Activated CD4-positive, alpha-beta T cell treated with anti-CD3 and anti-CD28 coated beads, Interleukin-2, amount 50 U/mL, for 16 hours (primary cell): ENCODE measurements around the gene BICDL2.

Experiments used
- DNase-seq: peaks from one replicate; pipeline ENCODE4 v3.0.0-alpha.2; 2020

Gene BICDL2

DNA sequence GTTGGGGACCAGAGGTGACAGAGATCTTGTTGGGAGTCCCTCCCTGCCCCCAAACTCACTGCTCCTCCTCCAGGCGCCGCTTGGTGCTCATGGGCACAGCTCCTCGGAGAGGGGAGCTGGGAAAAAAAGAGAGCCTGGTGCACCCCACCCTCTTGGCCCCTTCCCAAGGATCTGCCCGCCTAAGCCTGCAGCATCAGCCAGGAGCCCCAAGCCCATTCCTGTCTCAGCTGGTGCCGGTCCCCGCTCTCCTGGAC lies 13.4 kb downstream of the BICDL2 start:
- DNase-seq, result no peak

DNA sequence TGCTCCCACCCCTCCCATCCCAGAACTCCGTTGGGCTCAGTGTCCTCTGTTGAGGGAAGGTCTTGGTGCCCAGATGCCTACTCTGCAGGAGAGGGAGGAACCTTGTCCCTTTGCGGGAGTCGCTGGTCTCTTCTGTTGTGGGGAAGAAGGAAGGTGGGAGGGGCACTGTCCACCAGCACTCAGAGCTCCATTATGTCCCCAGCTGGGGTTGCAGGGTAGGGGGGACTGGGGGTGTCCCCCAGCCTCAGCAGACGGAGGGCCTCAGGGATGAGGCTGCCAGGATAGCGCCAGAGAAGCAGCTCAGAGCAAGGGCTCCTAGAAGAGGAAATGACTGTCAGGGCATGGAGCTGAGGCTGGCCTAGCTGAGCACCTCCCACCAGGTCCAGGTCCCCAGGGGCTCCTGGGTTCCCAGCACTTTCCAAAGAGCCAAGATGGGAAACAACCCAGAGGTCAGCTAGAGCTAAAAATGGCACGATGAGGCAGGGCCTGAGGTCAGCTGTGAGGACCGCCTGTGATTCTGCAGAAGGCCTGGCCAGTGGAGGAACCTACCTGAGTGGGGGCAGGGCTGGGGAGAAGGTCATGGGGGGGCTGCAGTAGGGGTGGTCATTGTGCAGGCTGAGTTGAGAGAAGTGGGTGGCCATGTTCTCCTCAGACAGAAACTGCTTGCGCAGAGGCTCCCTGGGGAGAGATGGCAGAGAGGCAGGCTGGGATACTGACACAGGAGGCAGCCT lies 13.9 kb downstream of the BICDL2 start:
- peak; percentile 19 for DNase-seq

DNA sequence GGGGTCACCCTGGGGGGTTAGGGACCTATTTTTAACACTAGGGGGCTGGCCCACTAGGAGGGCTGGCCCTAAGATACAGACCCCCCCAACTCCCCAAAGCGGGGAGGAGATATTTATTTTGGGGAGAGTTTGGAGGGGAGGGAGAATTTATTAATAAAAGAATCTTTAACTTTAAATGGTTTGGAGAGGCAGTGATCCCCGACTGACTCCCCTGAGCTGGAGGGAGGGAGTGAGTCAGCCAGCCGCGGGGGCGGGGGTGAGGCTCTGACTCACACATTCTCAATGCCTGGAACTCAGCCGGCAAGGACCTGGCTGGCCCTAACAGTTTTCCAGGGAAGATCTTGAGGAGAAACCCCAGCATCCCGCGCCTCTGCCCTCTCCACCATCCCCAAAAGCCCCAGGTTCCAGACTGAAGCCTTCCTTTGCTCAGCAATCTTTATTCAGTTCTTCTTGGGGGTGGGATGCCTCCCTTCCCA lies 14.5 kb downstream of the BICDL2 start:
- DNase-seq, result peak; percentile 85

DNA sequence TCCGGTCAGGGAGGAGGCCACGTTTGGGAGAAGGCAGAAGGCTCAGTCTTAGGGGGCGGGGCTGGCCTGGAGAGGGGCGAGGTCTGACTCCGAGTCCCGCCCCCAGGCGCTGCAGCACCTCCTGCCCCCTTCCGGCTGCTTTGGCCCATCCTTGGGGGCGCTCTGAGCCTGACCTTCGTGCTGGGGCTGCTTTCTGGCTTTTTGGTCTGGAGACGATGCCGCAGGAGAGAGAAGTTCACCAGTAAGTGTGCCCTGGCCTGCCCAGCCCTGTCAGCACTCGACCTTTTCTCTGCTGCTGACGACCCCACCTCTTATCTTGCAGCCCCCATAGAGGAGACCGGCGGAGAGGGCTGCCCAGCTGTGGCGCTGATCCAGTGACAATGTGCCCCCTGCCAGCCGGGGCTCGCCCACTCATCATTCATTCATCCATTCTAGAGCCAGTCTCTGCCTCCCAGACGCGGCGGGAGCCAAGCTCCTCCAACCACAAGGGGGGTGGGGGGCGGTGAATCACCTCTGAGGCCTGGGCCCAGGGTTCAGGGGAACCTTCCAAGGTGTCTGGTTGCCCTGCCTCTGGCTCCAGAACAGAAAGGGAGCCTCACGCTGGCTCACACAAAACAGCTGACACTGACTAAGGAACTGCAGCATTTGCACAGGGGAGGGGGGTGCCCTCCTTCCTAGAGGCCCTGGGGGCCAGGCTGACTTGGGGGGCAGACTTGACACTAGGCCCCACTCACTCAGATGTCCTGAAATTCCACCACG lies 15.1 kb downstream of the BICDL2 start:
- DNase-seq, result peak; percentile 71

DNA sequence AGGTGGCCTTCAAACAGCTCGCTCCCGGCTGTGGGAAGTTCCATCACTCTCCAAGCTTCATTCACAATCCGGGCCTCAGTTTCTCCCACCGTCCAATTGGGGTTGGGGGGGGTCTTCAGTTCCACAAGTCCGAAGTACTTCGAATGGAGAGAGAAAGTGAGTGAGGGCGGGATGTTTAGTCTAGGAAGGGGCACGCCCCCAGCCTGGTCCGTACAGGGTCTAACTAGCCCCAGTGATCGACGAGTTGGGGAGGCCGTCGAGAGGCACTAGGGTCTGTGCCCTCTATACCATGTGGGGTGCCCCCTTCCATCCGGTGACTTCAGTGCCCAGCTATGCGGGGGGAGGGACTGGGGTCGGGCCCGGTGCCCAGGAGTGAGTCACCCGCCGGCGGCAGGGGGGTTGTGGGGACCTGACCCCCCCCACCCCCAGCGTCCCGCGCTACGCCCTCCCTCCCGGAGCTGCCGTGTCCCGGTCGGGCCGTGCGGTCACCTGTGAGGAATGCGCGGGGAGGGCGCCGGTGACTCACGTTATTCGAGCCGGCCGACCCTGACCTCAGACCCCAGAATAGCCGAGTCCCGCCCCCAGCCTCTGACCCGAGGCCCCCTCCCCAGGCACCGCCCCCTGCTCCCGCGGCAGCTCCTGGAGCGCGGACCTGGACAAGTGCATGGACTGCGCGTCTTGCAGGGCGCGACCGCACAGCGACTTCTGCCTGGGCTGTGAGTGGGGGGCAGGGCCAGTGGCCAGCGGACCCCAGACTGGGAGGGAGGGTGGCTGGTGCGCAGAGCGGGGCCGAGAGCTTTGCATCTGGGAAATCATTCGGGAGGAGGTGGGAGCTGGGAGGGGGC lies 15.9 kb downstream of the BICDL2 start:
- DNase-seq, result no peak

DNA sequence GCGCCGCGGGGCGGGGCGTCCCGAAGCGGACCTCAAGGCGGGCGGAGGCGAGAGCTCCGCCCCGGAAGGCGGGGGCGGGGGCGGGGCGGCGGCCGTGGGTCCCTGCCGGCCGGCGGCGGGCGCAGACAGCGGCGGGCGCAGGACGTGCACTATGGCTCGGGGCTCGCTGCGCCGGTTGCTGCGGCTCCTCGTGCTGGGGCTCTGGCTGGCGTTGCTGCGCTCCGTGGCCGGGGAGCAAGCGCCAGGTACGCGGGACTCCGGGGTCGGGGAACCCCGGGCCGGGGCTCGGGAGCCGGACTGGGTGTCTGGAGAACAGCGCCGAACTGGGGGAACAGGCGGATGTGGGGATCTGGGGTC lies 16.5 kb downstream of the BICDL2 start, which contains the start of gene TNFRSF12A:
TNFRSF12A (plus strand) TSS at position 122 of the 357 bp plus-strand sequence; CDS start at position 152, 30 bp downstream.
- DNase-seq, result peak; percentile 77

DNA sequence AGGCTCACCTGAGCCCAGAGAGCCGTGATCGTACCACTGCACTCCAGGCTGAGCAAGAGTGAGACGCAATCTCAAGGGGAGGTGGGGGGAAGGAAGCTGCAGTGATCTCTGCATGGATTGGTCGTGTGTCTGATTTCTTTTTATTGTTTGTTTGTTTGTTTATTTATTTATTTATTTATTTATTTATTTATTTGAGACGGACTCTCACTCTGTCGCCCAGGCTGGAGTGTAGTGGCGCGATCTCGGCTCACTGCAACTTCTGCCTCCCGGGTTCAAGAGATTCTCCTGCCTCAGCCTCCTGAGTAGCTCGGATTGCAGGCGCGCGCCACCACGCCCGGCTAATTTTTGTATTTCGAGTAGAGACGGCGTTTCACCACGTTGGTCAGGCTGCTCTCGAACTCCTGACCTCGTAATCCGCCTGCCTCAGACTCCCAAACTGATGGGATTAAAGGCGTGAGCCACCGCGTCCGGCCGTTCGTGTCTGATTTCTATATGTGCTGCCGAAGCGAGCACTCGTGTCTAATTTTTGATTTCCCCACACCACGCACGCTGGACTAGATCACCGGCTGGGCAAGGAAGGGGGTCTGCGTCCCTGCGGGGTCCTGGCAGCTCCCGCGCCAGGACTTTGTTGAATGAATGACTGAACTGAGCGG lies 17.0 kb downstream of the BICDL2 start:
- DNase-seq, result no peak

DNA sequence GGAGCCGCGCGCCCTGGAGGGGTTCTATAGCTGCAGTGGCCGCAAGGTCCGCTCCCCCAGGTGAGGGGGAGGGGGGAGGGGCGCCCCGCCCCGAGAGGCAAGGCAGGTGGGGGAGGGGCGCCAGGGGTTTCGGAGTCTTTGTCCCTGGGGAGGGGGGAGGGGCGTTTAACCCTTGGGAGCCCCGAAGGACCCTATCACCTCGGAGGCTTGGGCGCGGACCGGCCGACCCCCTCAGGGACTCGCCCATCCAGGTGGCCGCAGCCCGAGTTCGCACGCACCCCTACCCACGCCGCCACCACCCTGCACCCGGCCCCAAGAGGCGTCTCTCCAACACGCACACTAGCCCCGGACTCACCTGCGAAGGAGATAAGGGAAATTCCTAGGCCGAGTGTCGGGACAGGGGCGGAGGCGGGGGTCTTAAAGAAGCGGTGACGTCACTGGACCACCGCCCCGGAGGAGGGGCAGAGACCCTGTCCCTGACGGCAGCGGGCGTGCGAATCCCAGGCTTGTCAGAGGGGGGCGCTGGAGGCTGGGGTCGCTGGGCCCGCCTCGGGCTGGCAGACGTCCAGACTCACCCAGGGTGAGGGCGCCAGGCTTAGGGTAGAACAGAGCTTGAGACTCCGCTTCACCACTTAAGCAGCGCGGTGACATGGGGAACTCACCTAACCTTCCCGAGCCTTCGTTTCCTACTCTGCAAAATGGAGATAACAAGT lies 18.8 kb downstream of the BICDL2 start, which contains the start of gene CLDN6:
CLDN6 (minus strand) TSS at position 390 of the 713 bp plus-strand sequence. CDS start 2,162 bp downstream, outside the sequence.
- peak; percentile 28 for DNase-seq

DNA sequence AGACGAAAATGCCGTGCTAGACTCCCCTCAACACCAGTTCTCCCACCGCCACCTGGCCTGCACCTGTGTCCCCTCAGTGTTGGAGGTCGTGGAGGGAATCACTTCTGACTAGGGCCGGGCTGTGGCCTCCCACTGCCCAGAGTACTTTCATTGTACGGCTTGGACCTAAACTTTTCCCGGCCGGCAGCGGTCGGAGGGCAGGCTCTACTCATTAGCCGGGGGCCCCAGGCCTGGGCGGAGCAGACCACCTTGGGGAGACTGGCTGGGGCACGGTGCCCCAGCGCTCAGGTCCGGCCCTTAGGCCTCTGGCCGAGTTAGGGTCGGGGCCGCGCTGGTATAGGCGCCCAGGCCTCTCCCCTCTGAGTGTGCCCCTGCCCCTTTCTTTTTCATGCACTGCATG lies 19.4 kb downstream of the BICDL2 start:
- DNase-seq, result no peak

DNA sequence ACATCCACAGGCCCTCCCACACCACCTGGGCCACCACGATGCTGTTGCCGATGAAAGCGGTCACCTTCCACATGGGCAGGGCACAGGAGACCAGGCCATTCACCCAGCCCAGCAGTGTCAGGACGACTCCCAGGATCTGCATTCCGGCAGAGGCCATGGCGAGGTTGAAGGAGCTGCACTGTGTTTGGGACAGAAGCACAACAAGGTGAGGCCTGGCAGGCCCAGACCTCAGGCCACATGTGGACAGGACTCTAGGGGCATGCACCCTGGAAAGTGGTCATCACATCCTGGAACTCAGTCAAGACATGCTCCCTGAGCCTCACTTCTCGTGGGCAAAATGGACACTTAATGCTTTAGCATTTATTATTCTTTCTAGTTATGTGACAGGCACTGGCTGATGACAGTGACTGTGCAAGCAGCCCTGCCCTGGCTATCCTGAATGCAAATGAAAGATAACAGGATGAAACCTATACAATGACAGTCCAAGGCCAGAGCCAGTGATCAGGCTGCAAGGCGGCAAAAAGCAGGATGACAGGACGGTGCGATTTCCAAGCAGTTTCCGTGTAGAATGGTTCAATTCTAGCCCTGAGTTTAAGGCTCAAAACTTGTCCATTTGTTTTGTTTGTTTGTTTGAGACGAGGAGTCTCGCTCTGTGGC lies 20.8 kb downstream of the BICDL2 start:
- DNase-seq, result no peak

DNA sequence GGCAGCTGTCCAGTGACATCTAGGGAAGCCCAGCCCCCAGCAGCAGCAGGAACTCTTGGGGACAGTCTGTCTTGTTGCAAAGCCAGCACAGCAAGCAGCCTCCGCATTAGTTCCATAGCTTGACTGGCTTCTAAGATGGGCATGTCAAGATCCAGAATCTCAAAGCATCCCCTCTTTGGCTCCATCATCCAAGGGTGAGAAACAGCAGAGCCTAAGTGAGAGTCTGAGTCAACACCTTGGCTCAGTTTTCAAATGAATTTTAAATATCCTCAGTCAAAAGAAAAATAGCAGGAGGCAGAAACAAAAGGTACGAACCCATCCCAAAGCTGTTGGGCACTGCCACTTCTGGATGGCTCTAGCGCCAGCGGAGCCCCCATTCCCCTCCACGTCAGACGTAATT lies 21.8 kb downstream of the BICDL2 start:
- no peak for DNase-seq

DNA sequence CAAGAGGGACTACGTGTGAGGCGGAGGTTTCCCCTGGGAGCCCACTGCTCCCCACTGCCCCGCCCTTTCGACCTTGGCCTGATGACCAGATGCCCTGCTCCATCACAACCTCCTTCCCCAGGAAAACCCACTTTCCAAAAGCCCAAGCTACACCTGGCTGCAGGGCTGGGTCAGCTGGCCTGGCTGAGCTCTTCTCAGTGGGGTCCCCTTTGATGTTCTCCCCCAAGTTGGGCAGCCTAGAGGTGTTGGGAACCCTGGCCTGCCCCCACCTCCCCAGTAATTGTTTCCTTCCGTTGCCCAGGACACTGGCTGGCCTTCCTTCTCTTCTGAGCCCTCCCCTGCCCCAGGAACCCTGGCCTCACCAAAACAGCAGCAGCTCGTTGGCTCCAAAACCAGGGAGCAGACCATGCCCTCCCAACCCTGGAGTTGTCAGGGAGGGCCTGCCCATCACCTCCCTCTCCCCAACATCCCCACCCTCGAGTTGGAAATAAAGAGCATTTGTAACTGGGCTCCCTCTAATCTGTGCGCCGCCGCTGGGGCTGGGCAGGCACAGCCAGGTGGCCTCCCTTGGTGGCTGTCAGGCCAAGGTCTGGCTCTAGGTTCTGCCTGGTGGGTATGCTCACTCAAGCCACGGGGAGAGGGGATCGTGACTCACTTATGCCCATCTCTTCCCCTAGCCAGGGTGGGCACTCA lies 22.6 kb downstream of the BICDL2 start:
- no peak for DNase-seq

DNA sequence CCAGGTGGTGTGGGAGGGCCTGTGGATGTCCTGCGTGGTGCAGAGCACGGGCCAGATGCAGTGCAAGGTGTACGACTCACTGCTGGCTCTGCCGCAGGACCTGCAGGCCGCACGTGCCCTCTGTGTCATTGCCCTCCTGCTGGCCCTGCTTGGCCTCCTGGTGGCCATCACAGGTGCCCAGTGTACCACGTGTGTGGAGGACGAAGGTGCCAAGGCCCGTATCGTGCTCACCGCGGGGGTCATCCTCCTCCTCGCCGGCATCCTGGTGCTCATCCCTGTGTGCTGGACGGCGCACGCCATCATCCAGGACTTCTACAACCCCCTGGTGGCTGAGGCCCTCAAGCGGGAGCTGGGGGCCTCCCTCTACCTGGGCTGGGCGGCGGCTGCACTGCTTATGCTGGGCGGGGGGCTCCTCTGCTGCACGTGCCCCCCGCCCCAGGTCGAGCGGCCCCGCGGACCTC lies 23.2 kb downstream of the BICDL2 start:
- no peak for DNase-seq

DNA sequence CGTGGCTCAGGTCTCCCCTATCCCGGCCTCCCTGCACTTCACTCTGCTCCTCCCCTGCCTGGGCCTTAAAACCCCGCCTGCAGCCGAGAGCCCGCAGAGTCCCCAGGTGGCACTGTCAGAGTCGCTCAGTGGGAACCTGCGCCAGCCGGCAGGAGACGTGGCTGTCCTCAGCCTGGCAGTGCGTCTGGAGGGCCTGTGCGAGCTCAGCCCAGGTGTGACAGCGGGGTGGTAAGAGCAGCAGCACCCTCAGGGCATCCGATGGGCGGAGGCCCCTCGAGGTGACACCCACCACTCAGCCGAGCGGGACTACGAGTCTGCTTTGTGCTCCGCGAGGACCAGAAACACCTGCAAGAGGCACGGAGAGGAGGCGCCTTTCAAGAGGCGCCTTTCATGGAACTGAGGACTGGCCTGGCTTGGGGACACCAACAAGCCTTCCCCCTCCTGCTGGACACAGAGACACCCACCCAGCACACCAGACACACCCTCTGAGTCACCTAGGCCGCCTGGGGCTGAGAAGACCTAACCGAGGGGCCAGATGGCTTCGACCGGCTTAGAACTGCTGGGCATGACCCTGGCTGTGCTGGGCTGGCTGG lies 23.8 kb downstream of the BICDL2 start, which contains the start of gene CLDN9:
CLDN9 (plus strand) TSS at position 96 of the 593 bp plus-strand sequence; CDS start at position 536, 440 bp downstream.
- DNase-seq, result no peak

DNA sequence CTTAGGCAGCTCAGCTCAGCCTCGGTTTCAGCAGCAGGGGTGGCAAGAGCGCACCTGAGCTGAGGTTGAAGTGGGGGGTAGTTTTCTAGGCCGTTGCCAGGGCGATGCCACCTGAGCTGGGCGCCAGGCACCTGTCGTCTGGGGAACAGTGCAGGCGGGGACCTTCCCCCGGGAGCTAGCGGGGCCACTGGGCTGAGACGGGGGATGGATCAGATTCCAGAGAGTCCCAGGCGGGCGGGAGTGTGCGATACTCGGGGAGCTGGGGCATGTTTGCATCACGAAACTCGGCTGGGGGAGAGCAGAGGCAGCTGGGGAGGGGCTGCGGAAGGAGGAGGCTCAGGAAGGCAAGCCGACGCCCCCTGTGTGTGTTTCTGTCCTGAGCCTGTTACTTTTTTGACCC lies 24.5 kb downstream of the BICDL2 start:
- DNase-seq, result no peak

DNA sequence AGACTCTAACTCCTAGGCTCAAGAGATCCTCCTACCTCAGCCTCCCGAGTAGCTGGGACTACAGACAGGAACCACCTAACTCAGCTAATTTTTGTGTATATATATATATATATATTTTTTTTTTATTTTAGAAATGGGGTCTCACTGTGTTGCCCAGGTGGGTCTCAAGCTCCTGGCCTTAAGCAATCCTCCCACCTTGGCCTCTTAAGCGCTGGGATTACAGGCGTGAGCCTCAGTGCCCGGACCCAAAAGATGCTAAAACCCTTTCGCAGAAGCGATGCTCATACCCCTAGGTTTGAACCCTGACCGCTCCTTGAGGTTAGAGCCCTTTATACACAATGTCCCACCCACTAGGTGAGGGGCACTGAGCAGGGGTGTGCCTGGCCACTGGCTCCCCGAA lies 26.2 kb downstream of the BICDL2 start:
- DNase-seq, result no peak

DNA sequence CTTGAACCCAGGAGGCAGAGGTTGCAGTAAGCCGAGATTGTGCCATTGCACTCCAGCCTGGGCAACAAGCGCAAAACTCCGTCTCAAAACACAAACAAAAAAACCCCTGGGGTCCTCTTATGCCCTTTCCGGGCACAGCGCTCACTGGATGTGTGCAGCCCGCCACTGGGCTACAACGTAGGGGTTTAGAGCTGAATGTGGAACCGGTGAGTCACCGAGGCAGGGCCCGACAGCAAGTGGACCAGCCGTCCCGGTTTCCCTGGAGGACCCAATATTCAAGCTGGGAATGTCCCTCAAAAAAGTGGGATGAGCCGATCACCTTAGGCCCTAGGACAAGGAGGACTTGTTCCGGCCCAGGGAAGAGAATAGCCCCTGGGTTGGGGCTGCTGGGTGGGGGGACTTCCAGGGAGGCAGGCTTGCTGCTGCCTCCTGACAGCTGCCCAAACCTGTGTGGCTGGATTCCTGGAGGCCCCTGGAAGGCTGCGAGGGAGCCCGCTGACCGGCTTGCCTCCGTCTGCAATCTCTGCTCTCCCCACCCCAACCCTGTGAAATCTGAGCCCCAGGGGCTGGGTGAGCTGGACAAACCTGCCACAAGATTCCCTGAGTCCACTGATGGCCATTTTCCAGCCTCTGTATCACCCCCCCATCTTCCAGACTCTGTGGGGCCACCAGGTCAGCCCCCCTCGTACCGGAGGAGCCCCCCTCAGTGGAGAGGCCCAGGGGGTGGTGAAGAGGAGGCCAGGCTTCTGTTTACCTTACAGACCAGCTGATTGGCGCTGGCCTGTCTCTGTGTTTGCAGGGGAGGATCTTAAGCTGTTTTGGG lies 27.0 kb downstream of the BICDL2 start:
- DNase-seq, result no peak

DNA sequence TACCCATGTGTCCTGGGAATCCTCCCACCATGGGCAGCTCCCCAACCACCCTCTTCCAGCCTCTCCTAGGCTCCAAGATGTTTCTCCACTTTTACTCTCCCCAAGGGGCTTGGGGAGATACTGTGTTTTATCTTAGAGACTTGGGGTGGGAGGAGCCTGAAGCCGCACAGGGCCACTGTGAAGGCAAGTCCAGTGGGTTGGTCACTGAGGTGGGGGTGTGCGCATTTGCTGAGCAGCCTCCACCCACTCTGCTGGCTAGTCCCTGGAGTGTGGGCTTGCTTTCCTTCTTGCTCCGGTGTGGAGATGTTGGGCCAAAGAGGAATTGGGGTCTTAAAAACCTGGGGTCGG lies 28.1 kb downstream of the BICDL2 start:
- DNase-seq, result no peak

DNA sequence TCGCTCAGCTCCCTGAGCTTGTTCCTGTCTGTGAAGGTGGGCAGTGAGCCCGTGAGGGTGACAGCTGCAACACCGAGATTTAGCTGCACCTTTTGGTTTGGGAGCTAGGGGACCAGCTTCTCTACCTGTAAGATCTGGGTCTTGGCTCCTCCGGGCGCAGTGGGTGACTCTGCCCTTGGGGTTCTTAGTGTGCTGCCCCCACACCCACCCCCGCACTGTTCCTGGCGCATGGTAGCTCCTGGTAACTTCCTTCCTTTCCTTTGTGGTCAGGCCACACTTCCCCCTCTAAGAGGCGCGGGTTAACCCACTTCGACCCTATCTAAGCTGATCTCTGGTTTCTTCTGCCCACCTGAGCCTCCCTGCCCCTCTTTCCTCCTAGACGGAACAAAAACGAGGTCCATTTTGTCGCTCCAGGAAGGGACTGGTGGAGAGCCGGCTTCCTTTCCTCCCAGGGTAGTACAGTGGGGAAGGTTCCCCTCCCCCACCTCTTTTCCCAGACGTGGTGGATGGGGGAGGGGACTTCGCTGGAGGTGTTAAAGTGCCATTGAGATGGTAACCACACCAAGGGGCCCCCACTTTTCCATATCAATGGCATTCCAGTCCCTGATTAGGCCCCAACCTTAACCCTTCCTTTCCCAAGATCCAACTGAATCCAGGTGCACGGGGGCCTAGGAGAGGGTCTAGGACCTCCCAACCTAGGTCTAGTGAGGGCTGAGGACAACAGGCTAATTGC lies 28.6 kb downstream of the BICDL2 start:
- DNase-seq, result no peak
